MCF 10A (cell line): ENCODE measurements around the gene ECE1. TPM values are rescaled to one million over a fixed set of nuclear protein-coding genes. Genes with fewer than 3 reads are reported as not detected.

Source experiments
- BruUV-seq: library from RNA; stranded (reverse); fragments of 400-500 nt; replicated peaks from 2 replicates; lab custom pipeline; 2021; lab: Mats Ljungman, UMichigan
- CTCF ChIA-PET: fragments of 300-600 bp; sonication (Branson Sonifier 250); formaldehyde crosslinking; extraction: SDS; loops from one replicate; lab custom pipeline; 2021; ENCODE audit warnings: antibody characterized with exemption, inconsistent platforms; lab: Yijun Ruan, JAX
- POLR2A ChIA-PET: fragments of 300-600, 350-650 bp; sonication (Branson Sonifier 250); formaldehyde crosslinking; extraction: SDS; loops from one replicate; lab custom pipeline; 2020; ENCODE audit warnings: antibody characterized with exemption, inconsistent platforms; lab: Yijun Ruan, JAX
- DNase-seq: peaks from one replicate; pipeline ENCODE4 v3.0.0-alpha.2; 2018; ENCODE audit not compliant: unreplicated experiment
- H3K27ac Mint-ChIP-seq: one replicate; pipeline ENCODE4 v1.8.0; 2022; ENCODE audit warnings: mild to moderate bottlenecking, low read depth, mixed read lengths; ENCODE audit not compliant: unreplicated experiment
- H3K27me3 Mint-ChIP-seq: one replicate; pipeline ENCODE4 v1.8.0; 2022; ENCODE audit warnings: mixed read lengths; ENCODE audit not compliant: insufficient read depth, unreplicated experiment
- H3K36me3 Mint-ChIP-seq: one replicate; pipeline ENCODE4 v1.8.0; 2022; ENCODE audit warnings: mild to moderate bottlenecking, moderate library complexity, mixed read lengths; ENCODE audit not compliant: insufficient read depth, unreplicated experiment
- H3K4me1 Mint-ChIP-seq: one replicate; pipeline ENCODE4 v1.8.0; 2022; ENCODE audit warnings: mixed read lengths; ENCODE audit not compliant: insufficient read depth, unreplicated experiment
- H3K4me3 Mint-ChIP-seq: one replicate; pipeline ENCODE4 v1.8.0; 2022; ENCODE audit warnings: mild to moderate bottlenecking, moderate library complexity, mixed read lengths; ENCODE audit not compliant: unreplicated experiment
- H3K9me3 Mint-ChIP-seq: one replicate; pipeline ENCODE4 v1.8.0; 2022; ENCODE audit warnings: mixed read lengths; ENCODE audit not compliant: unreplicated experiment
- CTCF ChIP-seq: fragments of 200-600 bp; IDR thresholded peaks from one replicate; pipeline ENCODE4 v1.8.0; 2022; ENCODE audit warnings: antibody characterized with exemption, mild to moderate bottlenecking; ENCODE audit not compliant: unreplicated experiment
- intact Hi-C: fragments of 100-400 bp; cut with micrococcal nuclease; formaldehyde crosslinking; loops from 2 replicates; pipeline ENCODE4 v1.14.1; 2022
- total RNA-seq: library from RNA; stranded (reverse); gene quantifications from 2 replicates; pipeline ENCODE4 v1.2.3, GENCODE V29; 2022

The ECE1 gene
- total RNA-seq, 1 experiment from 2014 or later, result 40.0 TPM

GRCh38 chr1:21261551-21262292, 28.5 kb downstream of the ECE1 start:
- peak; percentile 92 for DNase-seq
- Mint-ChIP-seq H3K4me1 (peaks cover 24% of the 10 kb centered on the region), H3K9me3 (no peaks in the 10 kb centered on the region), H3K27ac (peak overlapping the region; percentile 93), H3K36me3 (peaks cover 16% of the 10 kb centered on the region), H3K4me3 (peak overlapping the region; percentile 13), H3K27me3 (no peaks in the 10 kb centered on the region)
- intact Hi-C loops, result no loop called here
- CTCF ChIA-PET, result interaction anchor here (0.7 to 2.5 kb wide), 7 partner anchors 8 to 322 kb away, joined by 4 to 8 read pairs (median 6); no protein-coding TSS in a partner anchor
- TSS peak; percentile 91 for BruUV-seq
- POLR2A ChIA-PET, result interaction anchor here (0.6 to 1.9 kb wide), 9 partner anchors 10 to 458 kb away, joined by 3 to 8 read pairs (median 3); no protein-coding TSS in a partner anchor
- no peak for TF ChIP-seq CTCF

- H3K9me3 Mint-ChIP-seq, result no peaks in the 10 kb centered on the region
- peaks cover 24% of the 10 kb centered on the region for H3K4me1 Mint-ChIP-seq
- DNase-seq, result no peak
- BruUV-seq, result no TSS peak
- H3K4me3 Mint-ChIP-seq, result no peak overlapping the region
- peak overlapping the region; percentile 93 for H3K27ac Mint-ChIP-seq
- peaks cover 23% of the 10 kb centered on the region for H3K36me3 Mint-ChIP-seq
- TF ChIP-seq CTCF, result no peak
- CTCF ChIA-PET, result interaction anchor here (1.0 to 4.1 kb wide), 4 partner anchors 9 to 108 kb away, joined by 4 to 16 read pairs (median 7); no protein-coding TSS in a partner anchor
- H3K27me3 Mint-ChIP-seq, result no peaks in the 10 kb centered on the region
- POLR2A ChIA-PET, result interaction anchor here (0.6 to 1.9 kb wide), 4 partner anchors 8 to 85 kb away, joined by 3 to 8 read pairs (median 5); no protein-coding TSS in a partner anchor
- intact Hi-C loops, result no loop called here
These were observed 29.7 kb downstream of the ECE1 start for GRCh38 chr1:21260405-21261125.

GRCh38 chr1:21259316-21260076, 30.8 kb downstream of the ECE1 start:
- no peak overlapping the region for H3K27ac Mint-ChIP-seq

More at GRCh38 chr1:21259316-21260076, 30.8 kb downstream of the ECE1 start:
- no peaks in the 10 kb centered on the region for H3K9me3 Mint-ChIP-seq
- BruUV-seq, result no TSS peak
- ChIA-PET POLR2A (interaction anchor here (1.0 kb wide), 1 partner anchor 65 kb away, joined by 4 read pairs; no protein-coding TSS in a partner anchor), CTCF (interaction anchor here (4.1 to 8.6 kb wide), 2 partner anchors 10 to 108 kb away, joined by 16 to 180 read pairs; no protein-coding TSS in a partner anchor)
- H3K4me3 Mint-ChIP-seq, result no peak overlapping the region
- DNase-seq, result no peak
- H3K27me3 Mint-ChIP-seq, result no peaks in the 10 kb centered on the region
- H3K4me1 Mint-ChIP-seq, result peaks cover 24% of the 10 kb centered on the region
- intact Hi-C loops, result loop anchor here (5.0 to 10.0 kb wide), 2 partner anchors 43 to 335 kb away; no protein-coding TSS in a partner anchor
- no peak for TF ChIP-seq CTCF
- peaks cover 22% of the 10 kb centered on the region for H3K36me3 Mint-ChIP-seq
